HG03565 (cell line): ENCODE measurements around the gene MYO1D.
"Not testable (repeated sequence)": the region's sequence is repeated elsewhere in the genome, so short reads cannot be mapped to it uniquely, and the experiment has no call there.

ENCODE experiments used
- ATAC-seq: cut with Tn5 transposase; IDR thresholded peaks from one replicate; pipeline ENCODE4 v1.9.1; 2021; ENCODE audit warnings: mild to moderate bottlenecking, moderate library complexity; ENCODE audit not compliant: unreplicated experiment

The MYO1D gene

DNA sequence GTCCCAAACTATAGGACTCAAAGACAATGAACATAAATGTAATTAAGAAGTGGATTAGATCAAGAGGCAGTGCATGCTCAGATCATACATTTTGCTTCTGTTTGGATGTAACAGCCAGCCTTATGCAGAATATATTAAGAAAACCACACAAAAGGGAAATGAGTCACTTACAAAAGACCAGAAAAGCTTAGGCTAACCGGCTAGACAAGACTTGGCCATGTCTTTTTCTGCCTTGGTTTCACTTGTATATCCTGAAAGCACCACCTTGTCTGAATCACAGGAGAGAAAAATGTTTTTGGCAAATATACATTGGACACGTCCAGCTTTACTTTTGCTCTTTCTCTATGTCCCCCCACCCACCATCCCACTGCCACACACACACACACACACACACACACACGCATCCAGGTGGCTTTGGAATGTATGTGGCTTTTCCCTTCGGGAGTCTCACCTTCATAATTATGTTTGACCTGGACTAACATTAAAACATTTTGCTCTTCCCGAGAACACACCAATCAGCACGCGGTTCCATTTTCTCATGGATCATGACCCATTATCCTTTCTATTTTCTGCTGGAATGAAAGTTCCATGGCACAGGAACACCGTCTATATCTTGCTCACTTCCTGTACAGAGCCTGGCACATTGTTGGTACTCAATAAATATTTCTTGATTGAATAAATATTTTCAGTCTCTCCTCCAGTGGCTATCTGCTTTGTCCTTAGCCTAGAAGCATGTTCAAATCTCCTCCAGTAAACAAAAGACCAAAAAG is 325.6 kb downstream of the MYO1D start:
- ATAC-seq, result peak; percentile 70

DNA sequence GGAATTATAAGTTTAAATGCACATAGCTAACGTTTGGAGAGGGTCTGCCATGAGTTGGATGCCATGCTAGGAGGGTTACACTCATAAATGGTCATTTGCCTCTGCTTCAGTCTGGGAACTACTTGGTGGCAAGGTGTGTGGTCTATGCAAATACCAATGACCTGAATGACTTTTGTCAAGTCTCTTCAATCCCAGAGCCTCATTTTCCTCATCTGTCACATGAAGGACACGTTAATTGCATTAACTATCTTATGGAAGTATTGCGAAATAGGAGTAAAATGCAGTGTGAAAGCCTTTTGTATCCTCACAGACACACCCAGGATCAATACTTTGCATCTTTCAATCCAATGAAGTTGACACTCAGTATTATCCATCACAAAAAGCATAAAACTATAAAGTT is 327.4 kb downstream of the MYO1D start:
- no peak for ATAC-seq

DNA sequence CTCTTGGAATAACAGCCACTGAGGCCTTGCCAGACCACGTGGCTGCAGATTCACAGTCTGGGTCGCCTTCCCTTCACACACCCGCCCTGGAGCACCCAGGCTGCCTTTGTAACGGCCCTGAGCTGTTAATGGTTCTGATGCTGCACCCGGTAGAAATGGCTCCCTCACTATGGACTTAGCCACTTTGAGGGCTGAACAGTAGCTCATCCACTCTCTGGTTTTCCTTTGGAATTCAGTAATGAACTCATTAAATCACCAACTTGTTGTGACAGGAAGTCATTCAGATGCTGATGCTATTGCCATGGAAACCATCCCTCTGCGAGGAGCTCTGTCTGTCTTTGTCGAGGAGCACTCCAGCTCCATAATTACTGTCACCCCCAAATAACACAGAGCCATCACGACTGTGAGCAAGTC is 330.9 kb downstream of the MYO1D start:
- ATAC-seq, result no peak

DNA sequence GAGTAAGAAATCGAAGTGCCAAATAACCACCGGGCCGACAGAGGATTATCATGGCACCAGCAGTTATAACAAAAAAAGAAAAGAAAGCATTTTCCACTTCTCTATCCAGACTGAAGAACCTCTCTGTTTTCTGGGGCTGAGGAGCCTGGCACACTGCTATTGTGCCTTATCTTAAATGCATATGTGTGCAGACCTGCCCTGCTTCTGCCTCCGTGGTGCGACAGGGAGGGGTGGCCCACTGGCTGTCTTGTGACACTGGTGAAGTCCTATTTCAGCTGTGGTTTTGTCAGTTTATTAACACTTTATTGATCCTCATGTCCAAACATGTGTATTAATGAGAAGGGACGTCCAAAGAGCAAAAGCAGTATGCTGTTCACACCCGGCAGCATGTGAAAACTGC is 334.7 kb downstream of the MYO1D start:
- no peak for ATAC-seq

DNA sequence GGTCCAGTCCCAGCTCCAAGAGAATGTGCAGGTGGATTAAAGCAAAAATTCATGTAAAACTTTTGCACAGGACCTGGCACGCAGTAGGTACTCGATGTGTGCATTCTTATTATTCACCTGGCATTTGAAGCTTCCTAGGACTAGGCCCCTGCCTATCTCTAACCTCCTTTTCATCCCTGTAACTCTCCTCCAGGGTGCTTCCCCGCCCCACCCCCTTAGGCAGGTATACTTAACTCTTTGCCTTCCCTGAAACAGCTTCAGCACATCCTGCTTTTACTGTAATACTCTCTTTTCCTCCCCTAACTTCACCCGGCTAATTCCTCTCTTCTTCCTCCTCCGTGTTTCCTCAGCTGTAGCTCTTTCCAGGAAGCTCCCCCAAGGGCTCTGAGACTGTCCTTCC is 335.3 kb downstream of the MYO1D start:
- ATAC-seq, result no peak

DNA sequence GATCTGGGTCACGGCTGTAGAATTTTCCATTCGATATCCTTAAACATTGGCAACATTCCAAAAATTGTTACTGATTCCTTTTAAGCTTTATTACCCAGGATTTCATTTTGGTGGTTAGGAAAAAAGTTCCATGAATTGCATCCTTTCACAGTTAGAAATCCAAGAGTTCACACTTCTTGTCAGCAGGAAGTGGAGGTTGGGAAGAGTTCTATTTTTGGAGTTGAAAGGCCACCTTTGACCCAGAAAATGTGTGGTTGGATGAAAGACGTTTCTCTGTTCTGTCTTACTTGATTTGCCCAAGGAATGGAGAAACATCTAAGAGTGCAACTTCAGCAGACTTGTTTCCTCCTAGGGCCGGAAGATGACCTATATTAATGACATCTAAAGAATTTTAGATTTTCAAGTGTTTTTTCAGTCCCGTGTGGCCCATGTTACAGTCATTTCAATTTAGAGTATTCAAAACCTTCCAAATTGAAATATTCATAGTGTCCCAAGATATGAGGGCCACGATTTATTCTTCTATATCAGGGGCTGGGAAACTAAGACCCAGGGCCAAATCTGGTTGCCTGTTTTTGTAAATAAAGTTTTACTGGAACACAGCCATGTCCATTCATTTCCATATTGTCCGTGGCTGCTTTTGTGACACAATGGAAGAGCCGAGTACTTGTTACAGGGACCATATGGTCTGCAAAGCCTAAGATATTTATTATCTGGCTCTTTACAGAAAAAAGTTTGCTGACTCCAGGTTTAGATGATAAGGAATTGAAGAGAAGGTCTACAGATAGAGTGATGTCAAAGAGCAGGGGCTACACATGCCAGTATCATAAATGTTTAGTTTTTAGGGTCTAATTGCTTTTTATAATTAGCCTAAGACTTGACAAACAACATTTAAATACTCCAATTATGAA is 339.9 kb downstream of the MYO1D start:
- ATAC-seq, result no peak

DNA sequence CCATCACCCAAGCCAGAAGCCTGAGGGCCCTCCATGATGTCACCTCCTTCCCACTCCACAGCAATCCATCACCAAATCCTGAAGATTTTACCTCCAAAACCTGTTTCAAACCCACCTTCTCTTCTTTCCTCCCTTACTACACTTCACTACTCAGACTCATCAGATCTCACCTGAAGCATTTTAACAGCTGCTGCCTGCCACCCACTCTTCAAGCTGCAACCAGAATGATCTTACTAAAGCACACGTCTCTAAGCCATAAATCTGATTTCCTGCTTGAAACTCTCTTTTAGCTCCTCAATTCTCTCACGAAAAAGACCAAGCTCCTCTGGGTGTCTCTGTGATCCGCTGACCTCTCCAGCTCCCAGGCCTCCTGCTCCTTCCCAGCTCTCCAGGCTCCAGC is 343.6 kb downstream of the MYO1D start:
- no peak for ATAC-seq

DNA sequence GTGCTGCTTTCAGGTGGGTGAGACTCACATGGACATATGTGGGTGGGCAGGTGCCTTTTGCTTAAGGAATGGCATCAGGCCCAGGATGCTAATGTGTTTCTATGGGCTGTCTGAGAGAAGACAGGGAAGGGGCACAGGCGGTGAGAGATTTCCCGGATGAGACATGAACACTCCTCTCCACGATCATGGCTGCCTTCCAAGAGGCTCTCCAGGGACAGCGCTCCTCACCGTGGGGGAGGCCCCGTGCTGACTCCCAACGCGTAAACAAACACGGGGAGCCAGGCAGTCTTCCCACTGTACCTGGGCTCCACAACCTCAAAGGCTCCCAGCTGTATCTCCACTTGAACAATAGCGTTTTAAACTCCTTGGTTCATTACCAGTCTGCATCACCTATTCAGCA is 347.3 kb downstream of the MYO1D start:
- ATAC-seq, result no peak

DNA sequence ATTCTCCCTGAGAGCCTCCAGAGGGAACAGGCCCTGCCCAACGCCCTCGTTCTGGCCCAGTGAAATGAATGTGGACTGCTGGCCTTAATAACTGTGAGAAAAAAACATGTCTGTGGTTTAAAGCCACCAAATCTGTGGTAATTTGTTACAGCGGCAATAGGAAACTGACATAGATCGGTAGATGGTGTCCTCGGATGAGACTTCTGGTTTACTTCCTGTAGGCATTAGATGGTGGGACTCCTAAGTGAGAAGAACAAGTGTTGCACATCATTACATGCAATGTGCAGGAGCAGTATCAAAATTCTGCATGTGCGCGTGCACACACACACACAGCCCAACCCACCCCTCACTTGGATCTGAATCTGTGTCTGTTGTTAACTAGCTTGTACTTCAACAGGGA is 348.1 kb downstream of the MYO1D start:
- ATAC-seq, result no peak

DNA sequence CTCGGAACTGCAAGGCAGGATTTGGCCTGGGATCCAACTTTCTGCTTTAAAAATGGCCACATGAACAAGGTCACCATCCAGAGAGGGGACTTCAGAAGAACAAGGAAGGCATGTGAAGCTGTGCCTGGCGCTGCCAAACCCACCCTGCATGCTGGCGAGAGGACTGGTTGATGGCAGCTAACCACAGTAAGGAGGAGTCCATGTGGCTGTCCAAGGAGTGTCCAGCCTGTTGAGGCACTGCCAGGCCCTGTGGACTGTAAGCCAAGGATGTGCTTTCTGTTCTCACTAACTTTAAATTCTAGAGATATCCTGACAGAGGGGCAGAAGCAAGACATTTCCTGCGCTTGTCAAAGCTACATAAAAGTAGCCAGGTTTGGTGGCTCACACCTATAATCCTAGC is 349.8 kb downstream of the MYO1D start:
- ATAC-seq, result no peak

DNA sequence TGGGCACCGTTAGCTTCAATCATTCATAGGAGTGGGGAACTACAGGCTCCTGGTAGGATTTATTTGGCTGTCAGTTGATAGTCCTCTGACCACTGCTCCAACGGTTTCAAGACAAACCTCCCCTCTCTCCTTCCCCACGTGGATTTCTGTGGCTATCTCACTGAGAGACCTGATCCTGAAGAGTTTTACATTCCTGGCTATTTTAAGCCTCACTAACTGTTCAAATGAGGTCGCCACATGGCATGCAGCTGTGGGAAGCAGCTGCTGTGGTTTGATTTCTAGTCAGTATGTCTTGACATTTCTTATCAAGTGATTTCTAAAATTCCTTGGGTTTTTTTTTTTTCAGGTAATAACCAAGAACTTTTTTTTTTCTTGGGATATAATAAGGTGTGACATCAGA is 351.8 kb downstream of the MYO1D start:
- no peak for ATAC-seq

DNA sequence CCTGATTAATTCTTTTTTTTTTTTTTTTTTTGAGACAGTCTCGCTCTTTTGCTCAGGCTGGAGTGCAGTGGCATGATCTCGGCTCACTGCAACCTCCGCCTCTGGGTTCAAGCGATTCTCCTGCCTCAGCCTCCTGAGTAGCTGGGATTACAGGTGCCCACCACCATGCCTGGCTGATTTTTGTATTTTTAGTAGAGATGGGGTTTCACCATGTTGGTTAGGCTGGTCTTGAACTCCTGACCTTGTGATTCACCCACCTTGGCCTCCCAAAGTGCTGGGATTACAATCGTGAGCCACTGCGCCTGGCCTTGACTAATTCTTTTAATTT is 352.4 kb downstream of the MYO1D start:
- not testable (repeated sequence) for ATAC-seq

DNA sequence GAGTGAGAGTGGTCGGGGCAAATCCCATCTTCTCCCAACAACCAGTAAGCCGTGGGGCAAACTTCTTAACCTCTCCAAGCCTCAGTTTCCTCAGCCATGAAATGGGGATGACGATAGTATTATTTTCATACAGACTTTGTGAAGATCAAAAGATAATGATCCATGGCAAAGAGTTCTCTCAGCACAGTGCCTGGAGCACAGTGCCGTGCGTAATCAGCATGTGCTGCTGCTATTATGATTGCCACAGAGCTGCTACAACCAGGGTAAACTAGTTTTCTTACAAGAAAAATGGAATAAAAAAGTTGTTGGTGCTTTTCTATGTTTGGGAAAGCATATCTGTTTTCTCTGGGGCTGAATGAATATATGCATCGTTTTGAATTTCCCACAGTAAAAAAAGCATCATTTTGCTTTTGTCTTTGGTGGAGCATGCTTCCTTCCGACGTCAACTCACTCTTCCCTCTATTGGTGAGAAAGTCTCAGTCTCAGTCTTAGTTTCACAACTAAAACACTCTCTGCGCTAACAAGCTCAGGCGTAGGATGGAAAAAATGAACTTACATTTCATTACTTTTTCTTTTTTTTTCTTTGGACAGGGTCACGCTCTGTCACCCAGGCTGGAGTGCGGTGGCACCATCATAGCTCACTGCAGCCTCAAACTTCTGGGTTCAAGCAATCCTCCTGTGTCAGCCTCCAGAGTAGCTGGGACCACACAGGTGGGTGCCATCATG is 352.9 kb downstream of the MYO1D start:
- ATAC-seq, result peak; percentile 47

DNA sequence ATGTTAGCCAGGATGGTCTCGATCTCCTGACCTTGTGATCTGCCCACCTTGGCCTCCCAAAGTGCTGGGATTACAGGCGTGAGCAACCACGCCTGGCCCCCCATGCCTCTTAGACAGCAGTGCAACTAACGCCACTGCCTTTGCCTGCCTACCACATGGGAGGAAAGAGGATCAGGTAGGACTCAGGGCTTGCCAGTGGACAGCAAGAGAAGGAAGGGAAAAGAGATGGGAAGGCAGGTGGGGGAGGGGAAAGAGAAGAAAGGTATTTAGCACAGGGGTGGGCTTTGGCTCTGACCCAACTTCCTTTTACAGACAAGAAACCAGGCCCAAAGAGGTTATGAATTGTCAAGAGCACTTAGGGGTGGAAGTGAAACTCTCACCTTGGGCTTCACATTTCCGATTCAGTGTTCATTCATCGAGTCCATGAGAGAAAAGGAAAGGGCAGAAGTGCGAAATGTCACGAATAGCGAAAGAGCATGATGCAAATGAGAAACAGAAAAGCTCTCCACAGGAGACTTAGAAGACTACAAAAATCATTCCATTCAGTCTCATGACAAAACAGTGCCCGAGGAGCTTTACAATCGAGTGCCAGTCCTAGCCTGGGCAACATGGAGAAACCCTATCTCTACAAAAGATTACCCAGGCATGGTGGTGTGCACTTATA is 353.8 kb downstream of the MYO1D start:
- ATAC-seq, result peak; percentile 54

DNA sequence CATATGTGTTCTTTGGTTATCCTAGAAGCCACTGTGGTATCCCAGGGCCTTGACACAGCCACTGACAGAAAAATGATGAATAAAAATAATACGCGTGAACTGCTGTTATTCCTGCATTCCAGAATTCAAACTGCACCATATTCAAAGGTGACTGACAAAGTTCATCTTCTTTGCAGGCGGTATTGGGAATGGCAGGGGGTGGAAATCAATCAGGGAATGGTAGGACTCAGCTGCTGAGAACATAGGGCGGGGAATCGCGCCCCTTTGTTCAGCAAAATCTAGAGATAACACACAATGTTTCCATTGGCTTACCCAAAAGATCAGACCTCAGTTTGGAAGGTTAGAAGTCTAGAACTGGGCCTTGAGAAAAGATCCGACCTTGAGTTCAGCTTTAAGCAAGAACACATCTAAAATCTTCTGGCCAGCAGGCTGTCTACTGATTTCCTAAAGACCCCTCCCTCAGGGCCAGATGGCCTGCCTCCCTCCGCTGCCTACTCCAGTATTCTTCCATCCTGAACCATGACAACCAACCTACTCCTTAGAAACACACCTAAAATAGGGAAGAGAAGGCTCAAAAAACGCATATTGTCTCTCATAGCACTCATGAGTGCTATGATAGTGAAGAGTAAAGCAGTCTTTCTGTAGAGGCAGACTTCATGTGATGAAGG is 356.1 kb downstream of the MYO1D start:
- ATAC-seq, result no peak

DNA sequence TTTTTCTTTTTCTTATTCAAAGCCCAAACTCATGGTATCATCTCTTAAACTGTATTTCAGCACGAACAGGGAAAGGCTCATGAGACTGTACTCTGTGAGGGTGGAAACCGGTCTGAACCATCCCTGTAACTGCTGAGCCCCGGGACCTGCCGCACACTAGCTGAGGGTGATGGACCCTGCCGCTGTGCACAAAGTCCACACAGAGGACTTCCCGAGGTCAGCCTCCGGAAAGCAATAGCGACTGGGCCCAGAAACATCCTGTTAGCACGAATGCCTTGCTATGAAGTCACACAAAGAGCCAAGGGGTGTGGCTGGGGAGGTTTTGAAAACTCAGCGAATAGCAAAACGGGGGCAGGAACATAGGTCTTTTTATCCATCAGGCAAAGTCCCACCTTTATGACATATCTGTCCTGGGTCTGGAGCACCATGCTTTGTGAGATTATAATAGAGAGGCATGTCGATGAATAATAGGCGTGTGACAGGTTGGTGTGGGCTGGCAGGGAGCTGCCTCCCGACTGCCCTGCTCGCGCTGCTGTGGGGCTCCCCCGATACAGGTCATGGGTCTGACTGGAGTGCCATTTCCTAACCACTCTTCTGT is 356.7 kb downstream of the MYO1D start:
- ATAC-seq, result no peak

DNA sequence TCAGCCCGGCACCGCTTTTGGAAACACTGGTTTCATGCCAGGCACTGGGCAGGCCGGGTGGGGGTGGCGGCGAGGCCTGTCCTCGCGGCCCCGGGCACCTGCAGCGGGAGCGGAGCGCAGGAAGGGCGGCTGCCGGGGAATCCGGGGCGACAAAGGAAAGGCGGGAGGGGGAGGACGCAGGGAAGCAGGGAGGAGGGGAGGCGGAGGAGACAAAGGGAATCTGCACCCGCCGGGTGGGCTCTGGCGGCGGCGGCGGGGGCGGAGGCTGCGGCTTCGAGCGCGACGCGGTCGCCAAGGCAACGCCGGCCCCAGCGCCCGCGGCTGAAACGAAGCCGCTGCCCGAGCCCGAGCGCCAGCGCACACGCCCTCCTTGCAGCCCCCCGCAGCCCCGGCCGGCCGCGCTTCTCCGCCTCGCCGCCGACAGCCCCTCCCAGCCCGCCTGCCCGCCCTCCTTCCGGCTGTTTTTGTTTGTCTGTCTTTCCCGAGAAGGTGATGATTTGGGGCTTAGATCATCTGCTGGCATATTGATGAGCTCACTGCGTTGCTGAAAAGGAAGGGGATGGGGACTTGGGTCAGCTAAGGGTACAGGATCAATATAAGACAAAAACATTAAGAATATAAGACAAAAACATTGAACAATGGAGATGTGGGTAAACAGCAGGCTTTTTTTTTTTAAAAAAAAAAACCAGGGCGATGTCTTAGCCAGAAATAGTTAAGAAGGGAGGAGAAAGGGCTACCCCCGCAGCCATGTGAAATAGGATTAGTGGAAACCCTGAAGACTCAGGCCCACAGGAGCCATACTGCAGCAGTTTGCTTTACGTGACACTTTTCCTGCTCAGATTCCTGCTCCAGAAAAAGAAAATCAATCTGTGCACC is 357.5 kb downstream of the MYO1D start:
- ATAC-seq, result no peak

DNA sequence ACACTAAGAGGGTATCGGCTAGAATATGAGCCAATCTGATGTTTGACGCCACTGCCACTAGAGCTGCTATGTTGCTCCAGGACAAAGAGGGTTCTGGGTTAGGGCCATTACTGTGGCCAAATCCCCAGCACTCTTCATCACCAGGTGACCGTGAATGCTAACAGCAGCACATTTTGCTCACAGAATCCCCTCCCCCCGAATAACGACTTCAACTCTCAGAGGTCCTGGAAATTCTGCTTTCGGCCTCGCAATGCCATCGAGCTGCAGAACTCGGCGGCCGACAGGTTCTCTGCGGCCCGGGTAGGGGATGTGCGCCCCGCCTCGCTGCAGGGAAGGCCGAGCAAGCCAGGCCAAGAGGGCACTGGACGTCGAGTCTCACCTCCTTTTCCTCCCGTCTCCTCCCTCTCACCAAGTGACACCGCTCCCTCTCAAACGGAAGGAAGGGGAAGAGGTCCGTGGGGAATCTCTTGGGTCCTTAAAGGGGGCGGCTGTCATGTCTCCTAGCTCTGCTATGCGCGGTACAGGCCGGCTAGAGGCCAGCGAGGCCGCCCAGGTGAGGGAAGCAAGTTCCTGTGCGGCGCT is 358.2 kb downstream of the MYO1D start:
- ATAC-seq, result no peak

DNA sequence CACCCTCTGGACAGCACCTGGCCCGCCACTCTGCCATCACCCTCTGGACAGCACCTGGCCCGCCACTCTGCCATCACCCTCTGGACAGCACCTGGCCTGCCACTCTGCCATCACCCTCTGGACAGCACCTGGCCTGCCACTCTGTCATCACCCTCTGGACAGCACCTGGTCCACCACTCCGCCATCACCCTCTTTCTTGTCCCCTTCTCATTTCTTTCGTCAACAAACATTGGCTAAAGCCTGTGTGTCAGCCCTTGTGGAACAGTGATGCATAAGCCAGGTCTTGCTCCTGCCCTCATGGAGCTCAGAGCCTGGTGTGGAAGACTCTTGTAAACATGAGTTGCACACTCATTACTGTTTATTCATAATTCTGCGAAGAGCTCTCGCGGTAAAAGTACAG is 358.9 kb downstream of the MYO1D start:
- no peak for ATAC-seq
